GM19467 (cell line): ENCODE data around the gene COL6A2.

Experiments used
- ATAC-seq: cut with Tn5 transposase; IDR thresholded peaks from one replicate; pipeline ENCODE4 v1.9.1; 2021; ENCODE audit warnings: mild to moderate bottlenecking, moderate library complexity; ENCODE audit not compliant: unreplicated experiment

Gene COL6A2

DNA sequence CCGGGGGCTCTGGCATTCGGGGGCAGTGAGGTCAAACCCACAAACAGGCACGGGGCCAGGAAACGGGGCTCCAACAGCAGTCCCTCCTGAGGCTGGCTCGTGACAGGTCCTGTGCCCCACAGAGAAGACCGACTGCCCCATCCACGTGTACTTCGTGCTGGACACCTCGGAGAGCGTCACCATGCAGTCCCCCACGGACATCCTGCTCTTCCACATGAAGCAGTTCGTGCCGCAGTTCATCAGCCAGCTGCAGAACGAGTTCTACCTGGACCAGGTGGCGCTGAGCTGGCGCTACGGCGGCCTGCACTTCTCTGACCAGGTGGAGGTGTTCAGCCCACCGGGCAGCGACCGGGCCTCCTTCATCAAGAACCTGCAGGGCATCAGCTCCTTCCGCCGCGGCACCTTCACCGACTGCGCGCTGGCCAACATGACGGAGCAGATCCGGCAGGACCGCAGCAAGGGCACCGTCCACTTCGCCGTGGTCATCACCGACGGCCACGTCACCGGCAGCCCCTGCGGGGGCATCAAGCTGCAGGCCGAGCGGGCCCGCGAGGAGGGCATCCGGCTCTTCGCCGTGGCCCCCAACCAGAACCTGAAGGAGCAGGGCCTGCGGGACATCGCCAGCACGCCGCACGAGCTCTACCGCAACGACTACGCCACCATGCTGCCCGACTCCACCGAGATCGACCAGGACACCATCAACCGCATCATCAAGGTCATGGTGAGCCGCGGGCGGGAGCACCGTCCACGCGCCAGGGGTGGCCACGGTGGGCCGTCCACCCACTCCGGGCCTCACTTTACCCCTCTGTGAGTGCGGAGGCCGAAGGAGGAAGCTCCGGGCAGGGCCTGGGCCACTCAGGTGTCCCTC lies 14.2 kb downstream of the COL6A2 start:
- ATAC-seq: no peak

DNA sequence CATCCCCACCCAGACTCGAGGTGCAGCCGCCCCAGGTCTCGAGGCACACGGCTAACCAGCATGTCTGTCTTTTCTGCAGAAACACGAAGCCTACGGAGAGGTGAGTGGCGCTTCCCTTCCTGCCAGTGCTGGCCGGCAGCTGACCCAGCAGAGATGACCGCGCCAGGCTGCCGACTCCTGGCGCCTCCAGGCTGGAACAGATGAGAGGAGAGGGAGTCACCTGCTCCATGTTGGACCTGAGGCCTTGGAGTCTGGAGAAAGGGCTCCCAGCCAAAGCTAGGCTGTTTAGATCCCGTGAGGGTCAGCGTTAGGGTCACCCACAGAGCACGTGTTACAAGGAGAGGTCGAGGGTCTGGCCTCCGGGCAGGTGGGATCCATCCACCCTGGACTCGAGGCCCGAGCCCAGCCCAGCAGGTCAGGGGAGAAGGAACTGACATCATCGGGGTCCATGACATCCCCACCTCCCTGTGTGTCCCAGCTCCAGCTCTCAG lies 14.9 kb downstream of the COL6A2 start:
- ATAC-seq: no peak

DNA sequence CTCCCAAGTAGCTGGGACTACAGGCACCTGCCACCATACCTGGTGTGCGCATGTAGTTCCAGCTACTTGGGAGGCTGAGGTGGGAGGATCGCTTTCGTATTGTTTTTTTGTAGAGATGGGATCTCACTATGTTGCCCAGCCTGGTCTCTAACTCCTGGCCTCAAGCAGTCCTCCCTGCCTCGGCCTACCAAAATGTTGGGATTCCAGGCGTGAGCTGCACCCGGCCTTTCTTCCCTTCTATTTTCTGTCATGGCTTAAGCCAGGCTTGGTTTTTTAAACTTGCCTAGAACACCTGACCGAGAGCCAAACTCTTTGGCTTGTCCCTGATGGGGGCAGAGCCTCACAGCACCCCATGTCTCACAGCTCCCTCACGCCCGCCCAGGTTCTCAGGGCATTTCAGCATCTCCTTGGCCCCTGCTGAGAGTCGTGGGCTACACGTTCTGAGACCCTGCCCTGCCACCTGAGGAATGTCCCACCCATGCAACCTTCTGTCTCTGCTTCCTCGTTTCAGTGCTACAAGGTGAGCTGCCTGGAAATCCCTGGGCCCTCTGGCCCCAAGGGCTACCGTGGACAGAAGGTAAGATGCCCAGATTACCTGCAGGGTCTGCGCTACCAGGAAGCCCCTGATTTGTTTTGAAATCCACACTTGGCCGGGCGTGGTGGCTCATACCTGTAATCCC lies 15.7 kb downstream of the COL6A2 start:
- no peak for ATAC-seq

DNA sequence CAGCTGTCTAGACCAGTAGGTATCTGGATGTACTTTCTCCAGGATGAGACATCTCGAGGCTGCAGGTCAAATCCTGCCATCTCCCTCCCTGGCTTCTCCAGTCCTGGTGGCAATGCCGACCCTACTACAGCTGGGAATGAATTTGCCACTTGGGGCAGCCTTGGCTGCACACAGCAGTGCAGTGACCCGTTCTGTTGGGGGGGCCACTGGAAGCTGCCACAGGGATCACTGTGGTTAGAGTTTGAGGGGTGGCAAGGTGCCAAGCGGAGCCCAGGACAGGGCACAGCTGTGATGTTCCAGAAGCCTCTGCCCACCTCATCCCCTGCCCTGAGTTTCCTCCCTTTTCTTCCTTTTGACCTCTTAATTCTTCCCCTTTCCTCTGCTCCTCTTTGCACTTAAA lies 17.1 kb downstream of the COL6A2 start:
- ATAC-seq: no peak

- ATAC-seq: no peak
Measured at GRCh38 chr21:46115441-46116188, 17.7 kb downstream of the COL6A2 start.

DNA sequence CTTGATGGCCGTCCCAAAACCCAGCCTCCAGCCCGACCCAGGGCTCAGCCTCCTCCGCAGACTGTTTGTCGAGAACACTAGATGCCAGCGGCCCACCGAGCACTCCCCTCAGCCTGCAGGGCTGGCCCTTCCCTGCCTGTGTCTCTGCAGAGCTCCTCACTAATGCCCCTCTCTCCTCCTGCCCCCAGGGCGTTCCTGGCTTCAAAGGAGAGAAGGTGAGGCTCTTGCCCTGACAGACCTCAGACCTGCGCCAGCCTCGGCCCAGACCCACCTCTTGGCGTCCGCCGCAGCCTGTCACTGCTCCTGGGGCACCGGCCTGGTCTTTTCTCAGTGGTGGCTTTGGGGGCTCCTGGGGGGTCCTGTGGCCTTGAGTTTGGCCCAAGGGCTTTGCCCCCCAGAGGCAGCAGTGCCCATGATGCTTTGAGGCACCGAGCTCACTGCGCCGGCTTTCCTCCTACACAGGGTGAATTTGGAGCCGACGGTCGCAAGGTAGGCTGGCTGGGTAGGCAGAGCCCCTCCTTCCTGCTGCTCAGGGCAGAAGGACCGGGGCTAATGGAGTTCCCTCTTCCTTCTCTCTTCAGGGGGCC lies 18.4 kb downstream of the COL6A2 start:
- ATAC-seq: no peak

DNA sequence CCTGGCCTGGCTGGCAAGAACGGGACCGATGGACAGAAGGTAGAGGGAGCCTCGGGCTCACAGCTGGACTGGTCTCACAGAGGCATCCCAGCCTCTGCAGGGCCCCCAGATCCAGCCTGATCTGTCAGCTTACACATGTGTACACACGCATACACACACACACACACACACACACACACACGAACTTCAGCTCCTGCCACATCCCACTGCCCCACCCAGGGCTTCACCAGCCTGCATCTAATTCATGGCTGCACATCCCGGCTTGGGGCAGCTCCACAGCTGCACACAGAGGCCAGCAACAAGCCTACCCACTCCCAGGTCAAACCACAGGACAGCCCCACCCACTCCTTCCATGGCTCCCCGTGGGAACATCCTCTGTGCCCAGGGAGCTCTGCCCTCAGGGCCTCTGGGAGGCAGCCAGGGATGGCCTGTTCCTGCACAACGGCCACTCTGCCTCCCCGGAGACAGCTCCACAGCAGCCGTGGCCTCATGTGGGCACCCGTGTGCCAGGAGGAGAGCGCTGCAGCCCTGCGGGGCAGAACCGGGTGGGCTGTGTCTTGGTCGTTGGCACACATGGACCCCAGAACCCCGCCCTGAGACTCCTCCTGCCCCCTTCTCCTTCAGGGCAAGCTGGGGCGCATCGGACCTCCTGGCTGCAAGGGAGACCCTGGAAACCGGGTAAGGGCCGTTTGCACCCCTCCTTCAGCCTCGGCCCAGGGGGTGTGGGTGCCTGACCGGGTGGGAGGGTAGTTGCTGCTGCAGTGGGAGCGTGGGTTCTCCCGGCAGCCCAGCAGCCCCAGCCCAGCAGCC lies 19.1 kb downstream of the COL6A2 start:
- ATAC-seq: no peak

GRCh38 chr21:46117586-46118315 lies 19.8 kb downstream of the COL6A2 start:
- no peak for ATAC-seq

- no peak for ATAC-seq
Measured at GRCh38 chr21:46118316-46119143, 20.6 kb downstream of the COL6A2 start.

GRCh38 chr21:46119144-46119636 lies 21.3 kb downstream of the COL6A2 start:
- ATAC-seq: no peak

- no peak for ATAC-seq
Measured at GRCh38 chr21:46119637-46120271, 21.8 kb downstream of the COL6A2 start.

GRCh38 chr21:46120301-46121285 lies 22.7 kb downstream of the COL6A2 start:
- no peak for ATAC-seq

DNA sequence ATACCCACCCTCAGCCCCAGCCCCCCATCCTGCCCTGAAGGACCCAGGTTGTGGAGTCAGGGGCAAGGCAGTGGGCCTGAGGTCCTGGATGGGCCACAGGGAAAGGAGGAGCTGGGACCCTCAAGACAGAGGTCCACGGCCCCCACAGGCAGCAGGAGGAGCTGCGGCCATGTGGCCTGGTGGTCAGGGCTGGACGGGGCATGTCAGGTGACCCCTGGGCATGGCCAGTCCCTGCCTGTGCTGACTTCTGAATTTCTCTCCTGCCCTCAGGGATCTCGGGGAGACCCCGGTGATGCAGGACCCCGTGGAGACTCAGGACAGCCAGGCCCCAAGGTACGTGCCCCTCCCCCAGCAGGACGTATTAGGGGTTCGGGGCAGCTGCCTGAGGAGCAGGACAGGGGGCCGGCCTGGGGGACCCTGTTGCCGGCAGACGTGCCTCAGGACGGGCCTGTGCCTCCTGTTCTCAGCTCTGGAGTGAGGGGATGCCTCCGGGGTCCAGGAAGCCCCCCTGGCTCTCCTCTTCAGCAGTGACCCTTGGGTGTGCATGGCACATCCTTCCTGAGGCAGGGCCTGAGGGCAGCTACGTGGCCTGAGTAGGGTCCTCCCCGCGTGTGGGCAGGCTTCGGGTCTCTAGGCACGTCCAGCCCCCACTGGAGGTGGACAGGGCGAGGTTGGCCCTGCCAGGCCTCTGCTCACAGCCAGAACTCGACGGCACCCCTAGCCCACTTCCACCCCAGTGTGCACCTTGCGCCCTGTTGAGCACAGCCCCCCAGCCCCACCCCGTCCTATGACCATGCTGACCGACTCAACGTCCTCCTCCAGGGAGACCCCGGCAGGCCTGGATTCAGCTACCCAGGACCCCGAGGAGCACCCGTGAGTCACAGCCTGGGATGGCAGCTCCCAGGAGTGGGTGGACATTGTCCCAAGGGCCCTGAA lies 23.6 kb downstream of the COL6A2 start:
- ATAC-seq: no peak

DNA sequence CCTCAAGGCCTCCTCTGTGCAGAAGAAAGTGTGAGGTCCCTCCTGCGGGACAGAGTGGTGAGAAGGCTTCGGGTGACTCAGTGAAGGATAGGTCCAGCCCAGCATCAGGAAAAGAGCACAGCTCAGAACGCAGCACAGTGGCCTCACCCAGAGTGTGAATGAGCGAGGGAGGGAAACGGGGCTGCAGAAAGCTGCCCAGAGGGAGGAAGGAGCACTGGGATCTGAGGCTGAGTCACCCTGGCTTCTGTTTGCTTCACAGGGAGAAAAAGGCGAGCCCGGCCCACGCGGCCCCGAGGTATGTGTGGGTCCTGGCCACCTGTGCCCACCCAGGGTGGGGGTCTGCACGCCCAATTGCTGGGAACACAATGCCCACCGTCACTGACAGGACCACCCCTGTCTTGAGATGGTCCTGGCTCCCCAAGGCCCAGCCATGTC lies 24.3 kb downstream of the COL6A2 start:
- ATAC-seq: no peak

DNA sequence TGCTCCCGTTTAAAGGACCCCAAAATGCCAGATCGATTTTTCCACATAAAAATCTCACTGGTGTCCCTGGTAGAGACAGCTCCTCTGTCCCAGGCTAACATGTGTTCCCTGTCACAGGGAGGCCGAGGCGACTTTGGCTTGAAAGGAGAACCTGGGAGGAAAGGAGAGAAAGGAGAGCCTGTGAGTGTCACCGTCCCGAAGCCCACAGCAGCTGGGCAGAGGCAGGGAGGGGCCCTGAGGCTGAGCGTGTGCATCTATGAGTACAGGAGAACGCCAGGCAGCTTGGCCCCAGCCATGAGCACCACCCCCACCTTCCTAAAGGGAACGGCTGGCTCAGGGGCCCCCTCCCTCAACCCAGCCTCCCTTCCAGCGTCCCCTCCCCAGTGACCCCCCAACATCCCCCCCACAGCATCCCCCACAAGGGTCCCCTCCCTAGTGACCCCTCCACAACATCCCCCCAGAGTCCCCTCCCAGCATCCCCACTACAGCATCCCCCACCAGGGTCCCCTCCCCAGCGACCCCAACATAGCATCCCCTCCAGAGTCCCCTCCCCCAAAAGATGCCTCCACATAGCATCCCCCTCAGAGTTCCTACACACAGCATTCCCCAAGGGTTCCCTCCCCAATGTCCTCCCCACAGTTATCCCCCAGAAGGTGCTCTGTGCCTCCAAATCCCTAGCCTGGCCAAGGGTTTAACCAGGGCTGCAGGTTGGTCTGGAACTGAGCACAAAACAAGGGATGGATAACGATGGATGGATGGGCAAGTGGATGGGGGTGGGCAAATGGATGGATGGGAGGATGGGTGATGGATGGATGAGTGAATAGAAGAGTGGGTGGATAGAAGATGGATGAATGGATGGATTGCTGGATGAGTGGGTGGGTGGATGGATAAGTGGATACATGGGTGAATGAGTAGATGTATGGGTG lies 25.1 kb downstream of the COL6A2 start:
- ATAC-seq: no peak
